Measurements from ENCODE around the gene BABAM2. TPM values are rescaled to one million over a fixed set of nuclear protein-coding genes. Genes with fewer than 3 reads are reported as not detected.

The BABAM2 gene
- total and polyA plus RNA-seq, 11 donors = 22.2 to 75.1 (median 62.5) TPM

DNA sequence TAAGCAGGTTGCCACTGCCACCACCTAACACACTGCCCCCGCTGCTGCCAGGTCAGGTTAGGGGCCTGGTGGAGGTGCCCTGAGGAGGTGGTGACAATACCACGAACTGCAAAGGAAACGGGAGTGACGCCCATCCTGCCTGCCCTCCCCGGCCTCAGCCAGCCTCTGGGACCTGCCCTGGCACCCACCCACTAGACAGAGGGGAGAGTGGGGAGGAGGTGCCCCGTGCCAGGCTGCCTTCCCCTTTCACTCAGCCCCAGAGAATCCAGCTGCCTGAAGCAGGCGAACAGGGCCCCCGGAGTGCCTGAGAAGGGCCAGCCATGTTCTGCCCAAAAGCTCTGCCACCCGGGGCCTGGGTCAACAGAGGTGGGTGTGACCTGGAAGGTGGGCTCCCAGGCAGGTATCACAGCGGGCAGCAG lies 457.6 kb downstream of the BABAM2 start:
- Histone ChIP-seq H3K4me1 (peaks cover 0 to 30% (median 3%) of the 10 kb centered on the region in 12 donors), H3K36me3 (no peaks in the 10 kb centered on the region), H3K9me3 (no peaks in the 10 kb centered on the region), H3K27me3 (no peaks in the 10 kb centered on the region), H3K27ac (no peak overlapping the region), H3K4me3 (no peak overlapping the region)
- DNase-seq (no peak), ATAC-seq (peak in 2 of 4 donors; percentile 24 to 51)
- TF ChIP-seq POLR2A (IDR thresholded peaks at IDR 0.05) = no peak
- TF ChIP-seq CTCF (IDR thresholded peaks at IDR 0.05) = no peak
- 65 to 79% (median 76%) methylated on average over 7 to 10 of the region's 10 CpGs for WGBS, 4 donors
- intact Hi-C loops (cut with DNase I) = loop anchor here in 1 of 10 donors (5.0 kb wide), 1 partner anchor 39 kb away; no protein-coding TSS in a partner anchor

DNA sequence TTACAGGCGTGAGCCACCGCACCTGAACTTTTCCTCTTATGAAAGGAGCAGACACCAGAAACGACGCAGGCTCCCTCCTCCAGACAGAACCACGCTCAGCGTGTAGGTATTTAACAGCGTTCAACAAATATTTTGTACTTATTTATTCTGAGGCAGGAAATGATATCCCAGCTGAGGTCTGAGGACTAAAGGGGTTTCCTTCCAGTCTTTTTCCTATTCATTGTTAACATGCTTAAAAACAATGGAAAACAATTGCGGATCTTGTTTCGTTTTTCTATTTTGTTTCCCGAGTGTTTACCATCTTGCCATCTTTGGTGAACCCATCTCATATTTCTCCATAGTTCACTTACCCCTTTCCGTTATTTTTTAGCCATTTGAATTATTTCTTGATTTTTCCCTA lies 458.4 kb downstream of the BABAM2 start:
- no peak for TF ChIP-seq POLR2A (IDR thresholded peaks at IDR 0.05)
- TF ChIP-seq CTCF (IDR thresholded peaks at IDR 0.05) = no peak
- WGBS, 4 donors = 76 to 79% (median 78%) methylated on average over 11 of the region's 11 CpGs
- Histone ChIP-seq H3K27ac (no peak overlapping the region), H3K4me3 (no peak overlapping the region), H3K9me3 (no peaks in the 10 kb centered on the region), H3K4me1 (peaks cover 0 to 23% (median 0%) of the 10 kb centered on the region in 12 donors), H3K27me3 (no peaks in the 10 kb centered on the region), H3K36me3 (no peaks in the 10 kb centered on the region)
- DNase-seq = no peak
- intact Hi-C loops (cut with DNase I) = loop anchor here in 1 of 10 donors (5.0 kb wide), 1 partner anchor 38 kb away; no protein-coding TSS in a partner anchor
- ATAC-seq = no peak

DNA sequence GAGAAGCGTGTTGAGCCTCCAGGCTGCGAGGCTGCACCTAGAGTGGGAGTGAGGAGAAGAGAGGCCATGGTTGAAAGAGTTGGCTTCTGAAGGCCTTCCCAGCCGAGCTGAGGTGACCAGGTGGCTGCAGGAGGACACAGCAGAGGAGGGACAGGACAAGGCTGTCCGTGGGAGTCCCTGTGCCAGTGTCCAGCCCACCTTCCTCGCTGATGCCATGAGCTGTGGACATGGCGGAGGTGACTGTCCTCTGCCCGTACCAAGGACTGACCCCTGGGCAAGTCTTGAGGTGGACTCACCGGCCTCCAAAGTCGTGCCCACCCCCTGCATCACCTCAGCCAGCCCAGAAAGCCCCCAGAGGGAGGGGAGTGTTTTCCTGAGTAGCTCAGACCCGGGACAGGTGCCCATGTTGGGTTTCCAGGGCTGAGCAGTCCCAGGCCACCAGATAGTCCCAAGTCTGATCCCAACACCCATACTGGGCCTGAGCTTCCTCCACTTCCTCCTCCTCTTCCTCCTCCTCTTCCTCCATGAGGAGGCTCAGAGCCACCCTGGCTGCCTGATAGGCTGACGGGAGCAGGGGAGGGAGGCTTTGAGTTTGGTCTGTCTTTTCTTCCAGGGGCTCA lies 459.1 kb downstream of the BABAM2 start:
- TF ChIP-seq POLR2A (IDR thresholded peaks at IDR 0.05) (no peak), CTCF (IDR thresholded peaks at IDR 0.05) (no peak)
- Histone ChIP-seq H3K4me3 (no peak overlapping the region), H3K36me3 (no peaks in the 10 kb centered on the region), H3K4me1 (peaks cover 0 to 23% (median 0%) of the 10 kb centered on the region in 12 donors), H3K27ac (no peak overlapping the region), H3K27me3 (no peaks in the 10 kb centered on the region), H3K9me3 (no peaks in the 10 kb centered on the region)
- intact Hi-C loops (cut with DNase I) = loop anchor here in 1 of 10 donors (5.0 kb wide), 1 partner anchor 38 kb away; no protein-coding TSS in a partner anchor
- WGBS, 4 donors = 87 to 91% (median 90%) methylated on average over 8 to 11 of the region's 11 CpGs
- ATAC-seq (no peak), DNase-seq (no peak)

GRCh38 chr2:28350196-28350595 lies 459.7 kb downstream of the BABAM2 start:
- no peak overlapping the region for H3K4me3 ChIP-seq

More at GRCh38 chr2:28350196-28350595, 459.7 kb downstream of the BABAM2 start:
- TF ChIP-seq POLR2A (IDR thresholded peaks at IDR 0.05) = no peak
- no peak for TF ChIP-seq CTCF (IDR thresholded peaks at IDR 0.05)
- no peak for ATAC-seq
- Histone ChIP-seq H3K9me3 (no peaks in the 10 kb centered on the region), H3K36me3 (no peaks in the 10 kb centered on the region), H3K4me1 (peaks cover 0 to 27% (median 1%) of the 10 kb centered on the region in 12 donors), H3K27me3 (no peaks in the 10 kb centered on the region), H3K27ac (no peak overlapping the region)
- no peak for DNase-seq
- intact Hi-C loops (cut with DNase I) = no loop called here
- 94 to 97% (median 96%) methylated on average over 13 to 17 of the region's 17 CpGs for WGBS, 4 donors

All from heart left ventricle (tissue), 16 donors.